GM12865 (cell line): ENCODE results near the gene SPAG9.

ENCODE experiments used
- DNase-seq: peaks from one replicate; pipeline ENCODE4 v3.0.0; 2010; ENCODE audit warnings: low read depth
- H3K4me3 ChIP-seq: 2 replicates; pipeline ENCODE4 v1.5.1; 2011; ENCODE audit warnings: mild to moderate bottlenecking, low read depth, low read length, control low read depth
- CTCF ChIP-seq: IDR thresholded peaks from 2 replicates; pipeline ENCODE4 v1.5.1; 2011; ENCODE audit warnings: low read length, control low read depth, low read depth, inconsistent platforms; ENCODE audit not compliant: insufficient read depth; ENCODE audit errors: missing control alignments

The SPAG9 gene

GRCh38 chr17:50920041-50920410 is 200.6 kb downstream of the SPAG9 start:
- no peak for TF ChIP-seq CTCF
- no peak for DNase-seq
- H3K4me3 ChIP-seq, result no peak overlapping the region

GRCh38 chr17:50919321-50920040 is 201.2 kb downstream of the SPAG9 start:
- peak; percentile 75 for DNase-seq
- no peak overlapping the region for H3K4me3 ChIP-seq
- no peak for TF ChIP-seq CTCF

GRCh38 chr17:50918933-50919296 is 201.8 kb downstream of the SPAG9 start:
- no peak for TF ChIP-seq CTCF
- no peak for DNase-seq
- H3K4me3 ChIP-seq, result no peak overlapping the region

GRCh38 chr17:50918071-50918932 is 202.4 kb downstream of the SPAG9 start:
- no peak overlapping the region for H3K4me3 ChIP-seq

GRCh38 chr17:50917418-50917743 is 203.3 kb downstream of the SPAG9 start:
- no peak overlapping the region for H3K4me3 ChIP-seq
- no peak for TF ChIP-seq CTCF
- peak; percentile 46 for DNase-seq

More at GRCh38 chr17:50918071-50918932, 202.4 kb downstream of the SPAG9 start:
- no peak for TF ChIP-seq CTCF
- no peak for DNase-seq

- peak; percentile 22 for DNase-seq
- TF ChIP-seq CTCF, result no peak
- H3K4me3 ChIP-seq, result no peak overlapping the region
Observed at GRCh38 chr17:50916708-50917417, 203.8 kb downstream of the SPAG9 start.
